Measurements from ENCODE around the gene MAP2K5.

DNA sequence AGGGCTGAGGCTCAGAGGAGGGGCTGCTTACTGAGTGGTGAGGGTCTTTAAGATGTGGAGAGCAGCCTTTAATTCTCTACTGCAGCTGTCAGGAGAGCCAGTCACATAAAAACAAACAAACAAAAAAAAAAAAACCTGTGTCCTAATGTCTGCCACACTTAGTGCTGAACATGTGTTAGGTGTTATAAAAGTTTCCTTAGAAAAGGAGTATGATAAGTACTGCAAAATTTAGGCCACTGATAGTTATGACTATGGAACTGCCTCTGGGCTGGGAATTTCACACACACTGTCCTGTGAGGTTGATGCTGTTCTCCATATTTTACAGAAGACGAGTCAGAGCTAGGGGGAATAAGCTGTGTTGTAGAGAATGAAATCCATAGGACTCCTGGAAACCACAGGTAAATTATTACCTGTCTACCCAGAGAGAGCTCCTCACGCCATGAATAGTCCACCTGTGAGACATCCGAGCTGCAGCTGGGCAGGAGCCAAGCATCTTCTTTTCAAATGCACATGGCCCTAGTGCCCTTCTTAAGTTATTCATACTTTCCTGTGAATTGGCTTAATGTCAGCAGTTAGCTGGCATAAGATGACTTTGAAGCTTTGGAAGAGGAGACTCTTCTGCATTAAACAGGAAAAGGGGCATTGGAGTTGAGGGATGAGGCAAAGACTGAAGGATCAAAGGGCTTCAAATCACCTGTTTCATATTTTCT lies 248.3 kb downstream of the MAP2K5 start:
- TF ChIP-seq CEBPB (IDR thresholded peaks at IDR 0.05) = no peak
- TF ChIP-seq, protein P1, sequence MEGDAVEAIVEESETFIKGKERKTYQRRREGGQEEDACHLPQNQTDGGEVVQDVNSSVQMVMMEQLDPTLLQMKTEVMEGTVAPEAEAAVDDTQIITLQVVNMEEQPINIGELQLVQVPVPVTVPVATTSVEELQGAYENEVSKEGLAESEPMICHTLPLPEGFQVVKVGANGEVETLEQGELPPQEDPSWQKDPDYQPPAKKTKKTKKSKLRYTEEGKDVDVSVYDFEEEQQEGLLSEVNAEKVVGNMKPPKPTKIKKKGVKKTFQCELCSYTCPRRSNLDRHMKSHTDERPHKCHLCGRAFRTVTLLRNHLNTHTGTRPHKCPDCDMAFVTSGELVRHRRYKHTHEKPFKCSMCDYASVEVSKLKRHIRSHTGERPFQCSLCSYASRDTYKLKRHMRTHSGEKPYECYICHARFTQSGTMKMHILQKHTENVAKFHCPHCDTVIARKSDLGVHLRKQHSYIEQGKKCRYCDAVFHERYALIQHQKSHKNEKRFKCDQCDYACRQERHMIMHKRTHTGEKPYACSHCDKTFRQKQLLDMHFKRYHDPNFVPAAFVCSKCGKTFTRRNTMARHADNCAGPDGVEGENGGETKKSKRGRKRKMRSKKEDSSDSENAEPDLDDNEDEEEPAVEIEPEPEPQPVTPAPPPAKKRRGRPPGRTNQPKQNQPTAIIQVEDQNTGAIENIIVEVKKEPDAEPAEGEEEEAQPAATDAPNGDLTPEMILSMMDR (IDR thresholded peaks at IDR 0.05) = no peak
- TF ChIP-seq, protein P2, sequence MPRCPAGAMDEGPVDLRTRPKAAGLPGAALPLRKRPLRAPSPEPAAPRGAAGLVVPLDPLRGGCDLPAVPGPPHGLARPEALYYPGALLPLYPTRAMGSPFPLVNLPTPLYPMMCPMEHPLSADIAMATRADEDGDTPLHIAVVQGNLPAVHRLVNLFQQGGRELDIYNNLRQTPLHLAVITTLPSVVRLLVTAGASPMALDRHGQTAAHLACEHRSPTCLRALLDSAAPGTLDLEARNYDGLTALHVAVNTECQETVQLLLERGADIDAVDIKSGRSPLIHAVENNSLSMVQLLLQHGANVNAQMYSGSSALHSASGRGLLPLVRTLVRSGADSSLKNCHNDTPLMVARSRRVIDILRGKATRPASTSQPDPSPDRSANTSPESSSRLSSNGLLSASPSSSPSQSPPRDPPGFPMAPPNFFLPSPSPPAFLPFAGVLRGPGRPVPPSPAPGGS (IDR thresholded peaks at IDR 0.05) = no peak
- TF ChIP-seq TFCP2L1 (CRISPR knock-in tag; IDR thresholded peaks at IDR 0.05) = no peak
- no peak for TF ChIP-seq RFX5 (IDR thresholded peaks at IDR 0.05)
- TF ChIP-seq CHD2 (IDR thresholded peaks at IDR 0.05; ENCODE audit: low read length, partially characterized antibody) = no peak
- TF ChIP-seq, protein P3, sequence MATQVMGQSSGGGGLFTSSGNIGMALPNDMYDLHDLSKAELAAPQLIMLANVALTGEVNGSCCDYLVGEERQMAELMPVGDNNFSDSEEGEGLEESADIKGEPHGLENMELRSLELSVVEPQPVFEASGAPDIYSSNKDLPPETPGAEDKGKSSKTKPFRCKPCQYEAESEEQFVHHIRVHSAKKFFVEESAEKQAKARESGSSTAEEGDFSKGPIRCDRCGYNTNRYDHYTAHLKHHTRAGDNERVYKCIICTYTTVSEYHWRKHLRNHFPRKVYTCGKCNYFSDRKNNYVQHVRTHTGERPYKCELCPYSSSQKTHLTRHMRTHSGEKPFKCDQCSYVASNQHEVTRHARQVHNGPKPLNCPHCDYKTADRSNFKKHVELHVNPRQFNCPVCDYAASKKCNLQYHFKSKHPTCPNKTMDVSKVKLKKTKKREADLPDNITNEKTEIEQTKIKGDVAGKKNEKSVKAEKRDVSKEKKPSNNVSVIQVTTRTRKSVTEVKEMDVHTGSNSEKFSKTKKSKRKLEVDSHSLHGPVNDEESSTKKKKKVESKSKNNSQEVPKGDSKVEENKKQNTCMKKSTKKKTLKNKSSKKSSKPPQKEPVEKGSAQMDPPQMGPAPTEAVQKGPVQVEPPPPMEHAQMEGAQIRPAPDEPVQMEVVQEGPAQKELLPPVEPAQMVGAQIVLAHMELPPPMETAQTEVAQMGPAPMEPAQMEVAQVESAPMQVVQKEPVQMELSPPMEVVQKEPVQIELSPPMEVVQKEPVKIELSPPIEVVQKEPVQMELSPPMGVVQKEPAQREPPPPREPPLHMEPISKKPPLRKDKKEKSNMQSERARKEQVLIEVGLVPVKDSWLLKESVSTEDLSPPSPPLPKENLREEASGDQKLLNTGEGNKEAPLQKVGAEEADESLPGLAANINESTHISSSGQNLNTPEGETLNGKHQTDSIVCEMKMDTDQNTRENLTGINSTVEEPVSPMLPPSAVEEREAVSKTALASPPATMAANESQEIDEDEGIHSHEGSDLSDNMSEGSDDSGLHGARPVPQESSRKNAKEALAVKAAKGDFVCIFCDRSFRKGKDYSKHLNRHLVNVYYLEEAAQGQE (IDR thresholded peaks at IDR 0.05) = no peak
- no peak for TF ChIP-seq POLR2A (IDR thresholded peaks at IDR 0.05; ENCODE audit: low read length)
